ENCODE measurements around the gene SLC41A3. TPM values are rescaled to one million over a fixed set of nuclear protein-coding genes. Genes with fewer than 3 reads are reported as not detected.

SLC41A3 gene
- total and polyA plus RNA-seq, 12 donors = 40.8 to 140 (median 74.4) TPM

DNA sequence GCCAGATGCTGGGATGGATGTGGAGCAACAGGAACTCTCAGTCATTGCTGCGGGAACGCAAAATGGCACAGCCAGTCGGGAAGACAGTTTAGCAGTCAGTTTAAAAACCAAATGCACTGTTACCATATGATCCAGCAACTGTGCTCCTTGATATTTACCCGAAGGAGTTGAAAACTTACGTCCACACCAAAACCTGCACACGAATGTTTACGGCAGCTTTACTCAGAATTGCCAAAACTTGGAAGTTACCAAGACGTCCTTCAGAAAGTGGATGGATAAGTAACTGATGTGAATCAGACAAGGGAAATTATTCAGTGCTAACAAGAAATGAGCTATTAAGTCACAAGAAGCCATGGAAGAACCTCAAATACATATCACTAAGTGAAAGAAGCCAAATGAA lies 36.1 kb upstream of the SLC41A3 start:
- no peaks in the 10 kb centered on the region for H3K36me3 ChIP-seq (replicated peaks in 1 of 2)
- no peak overlapping the region for H3K27ac ChIP-seq
- intact Hi-C loops (cut with DNase I) = no loop called here
- H3K4me1 ChIP-seq (replicated peaks in 1 of 2) = no peaks in the 10 kb centered on the region
- no peak for DNase-seq
- no peak for TF ChIP-seq CTCF (IDR thresholded peaks at IDR 0.05)
- H3K4me3 ChIP-seq = no peak overlapping the region
- H3K27me3 ChIP-seq = no peaks in the 10 kb centered on the region
- 92 to 96% (median 95%) methylated on average over 8 of the region's 8 CpGs for WGBS, 4 donors
- no peaks in the 10 kb centered on the region for H3K9me3 ChIP-seq (replicated peaks in 1 of 3)

GRCh38 chr3:126119008-126119675 lies 35.2 kb upstream of the SLC41A3 start:
- intact Hi-C loops (cut with DNase I) = no loop called here
- H3K9me3 ChIP-seq (replicated peaks in 1 of 3) = no peaks in the 10 kb centered on the region
- WGBS, 4 donors = 88 to 96% (median 91%) methylated on average over 7 of the region's 7 CpGs
- H3K4me1 ChIP-seq (replicated peaks in 1 of 2) = no peaks in the 10 kb centered on the region
- peak in 1 of 7 donors; percentile 23 for DNase-seq
- H3K4me3 ChIP-seq = no peak overlapping the region
- H3K27me3 ChIP-seq = no peaks in the 10 kb centered on the region
- H3K36me3 ChIP-seq (replicated peaks in 1 of 2) = no peaks in the 10 kb centered on the region
- TF ChIP-seq CTCF (IDR thresholded peaks at IDR 0.05) (no peak), POLR2A (IDR thresholded peaks at IDR 0.05) (no peak)
- no peak overlapping the region for H3K27ac ChIP-seq

DNA sequence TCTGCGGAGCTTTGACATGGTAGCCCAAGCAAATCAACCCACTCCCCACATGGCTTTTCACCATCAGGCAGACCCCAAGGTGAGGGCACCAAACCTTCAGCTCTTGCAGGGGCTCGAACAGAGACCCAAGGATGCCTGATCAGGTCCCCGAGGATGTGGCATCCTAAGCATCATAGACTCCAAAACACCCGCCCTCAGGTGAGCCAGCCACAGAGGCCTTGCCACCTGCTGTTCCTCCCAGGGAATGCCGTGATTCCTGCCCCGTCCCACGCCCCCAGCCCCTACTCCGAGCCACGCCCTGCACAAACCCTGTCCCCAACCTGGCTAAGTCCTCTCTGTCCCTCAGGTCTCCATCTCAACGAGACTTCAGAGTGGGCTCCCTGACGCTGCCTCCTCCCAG lies 34.7 kb upstream of the SLC41A3 start:
- DNase-seq = peak in 1 of 7 donors; percentile 11
- WGBS, 4 donors = 82 to 95% (median 83%) methylated on average over 4 to 11 of the region's 11 CpGs

DNA sequence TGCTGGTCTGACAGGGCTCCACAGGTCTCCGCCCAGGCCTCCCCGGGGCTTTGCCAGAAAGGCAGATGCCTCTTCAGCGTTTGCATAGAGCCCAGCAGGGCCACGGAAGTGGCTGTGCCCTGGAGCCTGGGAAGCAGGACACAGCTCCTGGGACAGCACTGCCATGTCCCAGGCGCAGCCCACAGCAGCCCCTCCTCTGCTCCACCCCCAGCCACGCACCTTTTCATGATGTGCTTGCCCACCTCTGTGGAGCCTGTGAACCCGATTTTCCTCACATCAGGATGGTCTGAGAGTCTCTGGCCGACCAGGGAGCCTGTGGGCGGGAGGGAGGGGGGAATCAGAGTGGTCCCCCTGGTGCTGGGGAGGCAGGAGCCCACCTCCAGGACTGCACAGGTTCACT lies 33.9 kb upstream of the SLC41A3 start:
- Histone ChIP-seq H3K36me3 (replicated peaks in 1 of 2) (no peaks in the 10 kb centered on the region), H3K27ac (no peak overlapping the region), H3K4me1 (replicated peaks in 1 of 2) (no peaks in the 10 kb centered on the region), H3K9me3 (replicated peaks in 1 of 3) (no peaks in the 10 kb centered on the region), H3K4me3 (no peak overlapping the region), H3K27me3 (no peaks in the 10 kb centered on the region)
- peak in 4 of 7 donors; percentile 2 to 15 (median 7) for DNase-seq
- TF ChIP-seq CTCF (IDR thresholded peaks at IDR 0.05) (no peak), POLR2A (IDR thresholded peaks at IDR 0.05) (no peak)
- intact Hi-C loops (cut with DNase I) = no loop called here
- 85 to 93% (median 88%) methylated on average over 9 of the region's 9 CpGs for WGBS, 4 donors

More for the DNA sequence above, 34.7 kb upstream of the SLC41A3 start:
- Histone ChIP-seq H3K9me3 (replicated peaks in 1 of 3) (no peaks in the 10 kb centered on the region), H3K27ac (no peak overlapping the region), H3K27me3 (no peaks in the 10 kb centered on the region), H3K4me1 (replicated peaks in 1 of 2) (no peaks in the 10 kb centered on the region), H3K4me3 (no peak overlapping the region), H3K36me3 (replicated peaks in 1 of 2) (no peaks in the 10 kb centered on the region)
- TF ChIP-seq CTCF (IDR thresholded peaks at IDR 0.05) = no peak
- TF ChIP-seq POLR2A (IDR thresholded peaks at IDR 0.05) = no peak
- intact Hi-C loops (cut with DNase I) = no loop called here

Data from adrenal gland (tissue), 12 donors.